ENCODE measurements around the gene SCGB3A2.

DNA sequence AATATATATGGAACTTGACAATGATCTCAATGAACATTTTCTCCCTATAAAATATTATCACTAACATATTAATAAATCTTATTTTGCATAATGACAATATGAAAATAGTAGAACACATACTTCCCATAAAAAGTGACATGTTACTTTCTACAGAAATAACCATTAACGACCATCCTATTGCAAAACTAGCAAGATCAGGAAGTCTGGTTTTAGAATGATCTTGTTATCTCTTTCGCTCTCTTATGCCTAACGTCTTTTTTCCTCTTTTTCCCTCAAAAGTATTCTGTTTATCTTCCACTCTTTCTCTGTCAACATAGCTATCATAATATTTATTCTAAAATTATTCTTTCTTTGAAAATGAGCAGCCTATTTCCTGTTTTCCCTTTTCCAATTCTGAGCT is 49.4 kb downstream of the SCGB3A2 start:
- TF ChIP-seq POLR2A (IDR thresholded peaks at IDR 0.05; ENCODE audit: low read length) (no peak), GATA1 (IDR thresholded peaks at IDR 0.05; ENCODE audit: low read depth, low read length) (no peak)
